Tracheal epithelial cell (primary cell): ENCODE data around the gene TXNDC11. TPM values are rescaled to one million over a fixed set of nuclear protein-coding genes. Genes with fewer than 3 reads are reported as not detected.

Source experiments
- total RNA-seq: library from RNA; depleted of rRNA; stranded (reverse); fragments of >200 nt; gene quantifications from 2 replicates; pipeline ENCODE4 v1.2.1, GENCODE V29; 2014

The TXNDC11 gene
- total RNA-seq = 23.9 and 26.0 TPM in 2 replicates

GRCh38 chr16:11742536-11743307 is at the start of gene TXNDC11:
TSS of gene TXNDC11 (minus strand) at chr16:11742857. CDS start at chr16:11742730, 127 bp downstream.

GRCh38 chr16:11667824-11668622 is 74.6 kb downstream of the TXNDC11 start, which contains the start of gene SNN:
TSS of gene SNN (plus strand) at chr16:11668455. CDS start at chr16:11676060, 7,605 bp downstream.

Other genes starting within 250 kb of the TXNDC11 start
- 74.6 and 109 TPM in 2 replicates for gene LITAF, start 155.9 kb downstream of the TXNDC11 start, total RNA-seq
- 27.0 and 32.6 TPM in 2 replicates for gene SNN, start 74.4 kb downstream of the TXNDC11 start, total RNA-seq
- gene ZC3H7A, start 54.4 kb upstream of the TXNDC11 start, total RNA-seq = 19.3 and 35.8 TPM in 2 replicates
- gene RSL1D1, start 108.7 kb upstream of the TXNDC11 start, total RNA-seq = 120 and 158 TPM in 2 replicates
- gene GSPT1, start 173.1 kb upstream of the TXNDC11 start, total RNA-seq = 80.4 and 81.9 TPM in 2 replicates
- gene NPIPB2, start 199.2 kb upstream of the TXNDC11 start, total RNA-seq = 1.7 and 2.4 TPM in 2 replicates
- not detected in 2 replicates for gene TNFRSF17, start 222.4 kb upstream of the TXNDC11 start, total RNA-seq
- gene SNX29, start 233.9 kb upstream of the TXNDC11 start, total RNA-seq = 2.8 and 4.3 TPM in 2 replicates